Endothelial cell of hepatic sinusoid (primary cell): ENCODE measurements around the gene ANKLE1.
"Not testable (repeated sequence)": the region's sequence is repeated elsewhere in the genome, so short reads cannot be mapped to it uniquely, and the experiment has no call there.

Experiments
- in situ Hi-C: cut with HindIII; loops from 2 replicates; pipeline ENCODE4 v1.10.0; 2017; ENCODE audit warnings: low sequenced_read_pairs

Gene ANKLE1

GRCh38 chr19:17246681-17247425 is 34.8 kb upstream of the ANKLE1 start:
- in situ Hi-C loops = loop anchor here (10.0 kb wide), 2 partner anchors 58 to 82 kb away; partner anchors contain the start of genes ABHD8, DDA1 and MRPL34

- in situ Hi-C loops = loop anchor here (10.0 kb wide), 2 partner anchors 57 to 83 kb away; partner anchors contain the start of genes ABHD8, DDA1 and MRPL34
These were observed 33.5 kb upstream of the ANKLE1 start for GRCh38 chr19:17248011-17248776.

- in situ Hi-C loops = loop anchor here (10.0 kb wide), 2 partner anchors 55 to 85 kb away; partner anchors contain the start of genes ABHD8, DDA1 and MRPL34
These were observed 31.7 kb upstream of the ANKLE1 start for GRCh38 chr19:17249887-17250548.

GRCh38 chr19:17254636-17255035 is 27.1 kb upstream of the ANKLE1 start:
- in situ Hi-C loops = no loop called here

GRCh38 chr19:17255150-17255621 is 26.5 kb upstream of the ANKLE1 start:
- in situ Hi-C loops = no loop called here

- in situ Hi-C loops = no loop called here
These were observed 25.6 kb upstream of the ANKLE1 start for GRCh38 chr19:17256130-17256529.

GRCh38 chr19:17259118-17259780 is 22.5 kb upstream of the ANKLE1 start:
- in situ Hi-C loops = no loop called here

GRCh38 chr19:17259934-17260333 is 21.8 kb upstream of the ANKLE1 start:
- in situ Hi-C loops = no loop called here

- in situ Hi-C loops = no loop called here
These were observed 20.8 kb upstream of the ANKLE1 start for GRCh38 chr19:17260842-17261325.

- in situ Hi-C loops = no loop called here
These were observed 19.1 kb upstream of the ANKLE1 start for GRCh38 chr19:17262557-17262956.

- in situ Hi-C loops = no loop called here
These were observed 17.7 kb upstream of the ANKLE1 start for GRCh38 chr19:17263712-17264640.

GRCh38 chr19:17264641-17264979 is 17.1 kb upstream of the ANKLE1 start, which contains the start of gene USHBP1:
Gene USHBP1 (minus strand): TSS chr19:17264745. CDS start chr19:17264299, 446 bp downstream.
- in situ Hi-C loops = no loop called here

- in situ Hi-C loops = no loop called here
These were observed 15.7 kb upstream of the ANKLE1 start for GRCh38 chr19:17266026-17266425.

GRCh38 chr19:17266589-17266974 is 15.1 kb upstream of the ANKLE1 start:
- in situ Hi-C loops = no loop called here

GRCh38 chr19:17266975-17267788 is 14.5 kb upstream of the ANKLE1 start, which contains the start of gene BABAM1:
Gene BABAM1 (plus strand): TSS chr19:17267443. CDS start chr19:17268807, 1,364 bp downstream.
- in situ Hi-C loops = no loop called here

- in situ Hi-C loops = no loop called here
These were observed 12.9 kb upstream of the ANKLE1 start for GRCh38 chr19:17268754-17269153.

- in situ Hi-C loops = not testable (repeated sequence)
These were observed 6.8 kb upstream of the ANKLE1 start for GRCh38 chr19:17274892-17275291.

GRCh38 chr19:17275441-17276175 is 6.1 kb upstream of the ANKLE1 start:
- in situ Hi-C loops = no loop called here
